ENCODE data around the gene NTRK2.
A peak's percentile ranks its signal among the peaks of the same experiment; 100 is the strongest.

The NTRK2 gene

DNA sequence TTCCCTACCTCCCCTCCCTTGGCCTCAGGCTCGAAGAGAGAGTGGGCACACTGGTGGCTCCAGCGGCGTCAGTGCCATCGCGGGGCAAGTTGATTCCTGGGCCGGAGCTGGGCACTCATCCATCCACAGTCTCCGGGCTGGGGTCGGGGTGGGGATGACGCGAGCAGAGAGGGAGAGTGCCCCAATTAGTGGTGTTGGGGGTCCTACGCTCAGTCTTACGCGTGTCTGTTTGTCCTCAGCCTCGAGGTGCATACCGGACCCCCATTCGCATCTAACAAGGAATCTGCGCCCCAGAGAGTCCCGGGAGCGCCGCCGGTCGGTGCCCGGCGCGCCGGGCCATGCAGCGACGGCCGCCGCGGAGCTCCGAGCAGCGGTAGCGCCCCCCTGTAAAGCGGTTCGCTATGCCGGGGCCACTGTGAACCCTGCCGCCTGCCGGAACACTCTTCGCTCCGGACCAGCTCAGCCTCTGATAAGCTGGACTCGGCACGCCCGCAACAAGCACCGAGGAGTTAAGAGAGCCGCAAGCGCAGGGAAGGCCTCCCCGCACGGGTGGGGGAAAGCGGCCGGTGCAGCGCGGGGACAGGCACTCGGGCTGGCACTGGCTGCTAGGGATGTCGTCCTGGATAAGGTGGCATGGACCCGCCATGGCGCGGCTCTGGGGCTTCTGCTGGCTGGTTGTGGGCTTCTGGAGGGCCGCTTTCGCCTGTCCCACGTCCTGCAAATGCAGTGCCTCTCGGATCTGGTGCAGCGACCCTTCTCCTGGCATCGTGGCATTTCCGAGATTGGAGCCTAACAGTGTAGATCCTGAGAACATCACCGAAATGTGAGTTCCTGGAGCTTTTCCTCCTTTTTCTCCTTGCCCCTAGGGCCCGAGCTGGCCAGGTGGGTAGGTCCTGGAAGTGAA, 861 bp downstream of the NTRK2 start:
- peak; percentile 11 for ATAC-seq
- Mint-ChIP-seq H3K4me3 (peak overlapping the region; percentile 7), H3K27ac (no peak overlapping the region), H3K9me3 (no peaks in the 10 kb centered on the region), H3K4me1 (peaks cover 13% of the 10 kb centered on the region), H3K27me3 (peaks cover 68% of the 10 kb centered on the region), H3K36me3 (no peaks in the 10 kb centered on the region)

- ATAC-seq = no peak
- no peaks in the 10 kb centered on the region for H3K9me3 Mint-ChIP-seq
- no peak overlapping the region for H3K4me3 Mint-ChIP-seq
- H3K36me3 Mint-ChIP-seq = no peaks in the 10 kb centered on the region
- H3K27ac Mint-ChIP-seq = no peak overlapping the region
- peaks cover 53% of the 10 kb centered on the region for H3K27me3 Mint-ChIP-seq
- peaks cover 13% of the 10 kb centered on the region for H3K4me1 Mint-ChIP-seq
These were observed 2.3 kb downstream of the NTRK2 start for GRCh38 chr9:84671586-84672521.

GRCh38 chr9:84673806-84674205, 4.3 kb downstream of the NTRK2 start:
- H3K27me3 Mint-ChIP-seq = peaks cover 37% of the 10 kb centered on the region
- H3K4me3 Mint-ChIP-seq = no peak overlapping the region
- no peaks in the 10 kb centered on the region for H3K9me3 Mint-ChIP-seq
- H3K4me1 Mint-ChIP-seq = peaks cover 8% of the 10 kb centered on the region
- H3K36me3 Mint-ChIP-seq = no peaks in the 10 kb centered on the region
- H3K27ac Mint-ChIP-seq = no peak overlapping the region
- no peak for ATAC-seq

DNA sequence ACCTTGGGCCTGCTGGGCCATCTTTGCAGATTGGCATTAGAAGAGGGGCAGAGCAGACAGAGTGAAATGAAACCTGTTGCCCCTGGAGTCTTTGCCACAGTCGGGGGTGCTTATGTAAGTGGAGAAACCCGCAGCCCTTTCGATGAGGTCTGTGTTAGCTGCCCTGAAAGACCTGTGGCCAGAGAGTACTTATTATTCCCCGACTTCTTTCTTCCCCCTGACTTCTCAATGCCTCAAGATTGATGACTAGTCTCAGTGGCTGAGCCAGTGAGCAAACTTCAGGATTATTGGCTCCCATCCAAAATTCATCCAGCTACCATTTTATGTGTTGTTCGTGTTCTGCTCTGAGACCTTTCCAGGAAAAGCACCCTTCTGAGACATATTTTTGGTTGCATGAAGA, 7.6 kb downstream of the NTRK2 start:
- H3K9me3 Mint-ChIP-seq = no peaks in the 10 kb centered on the region
- H3K4me3 Mint-ChIP-seq = no peak overlapping the region
- H3K27me3 Mint-ChIP-seq = peaks cover 20% of the 10 kb centered on the region
- ATAC-seq = no peak
- H3K36me3 Mint-ChIP-seq = no peaks in the 10 kb centered on the region
- no peak overlapping the region for H3K27ac Mint-ChIP-seq
- no peaks in the 10 kb centered on the region for H3K4me1 Mint-ChIP-seq

DNA sequence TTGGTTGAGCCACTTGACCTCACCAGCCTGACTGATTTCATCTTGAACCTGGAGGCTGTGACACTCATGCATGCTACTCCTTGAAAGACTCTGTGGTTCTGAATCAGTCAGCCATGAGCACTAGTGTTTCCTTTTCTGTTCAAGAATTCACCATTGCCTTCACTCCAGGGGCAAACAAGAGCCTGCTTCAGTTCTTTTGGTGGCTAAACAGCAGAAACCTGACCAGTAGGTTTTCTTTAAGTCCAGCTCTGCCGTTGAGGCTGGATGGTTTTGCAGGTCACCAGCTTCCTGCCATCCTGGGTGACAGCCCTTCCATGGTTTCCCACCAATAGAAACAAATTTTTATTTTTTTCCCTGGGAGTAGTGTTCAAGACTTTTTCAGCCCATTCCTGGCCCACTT, 10.0 kb downstream of the NTRK2 start:
- ATAC-seq = no peak
- Mint-ChIP-seq H3K4me1 (no peaks in the 10 kb centered on the region), H3K4me3 (no peak overlapping the region), H3K27me3 (peaks cover 10% of the 10 kb centered on the region), H3K9me3 (no peaks in the 10 kb centered on the region), H3K27ac (no peak overlapping the region), H3K36me3 (no peaks in the 10 kb centered on the region)

DNA sequence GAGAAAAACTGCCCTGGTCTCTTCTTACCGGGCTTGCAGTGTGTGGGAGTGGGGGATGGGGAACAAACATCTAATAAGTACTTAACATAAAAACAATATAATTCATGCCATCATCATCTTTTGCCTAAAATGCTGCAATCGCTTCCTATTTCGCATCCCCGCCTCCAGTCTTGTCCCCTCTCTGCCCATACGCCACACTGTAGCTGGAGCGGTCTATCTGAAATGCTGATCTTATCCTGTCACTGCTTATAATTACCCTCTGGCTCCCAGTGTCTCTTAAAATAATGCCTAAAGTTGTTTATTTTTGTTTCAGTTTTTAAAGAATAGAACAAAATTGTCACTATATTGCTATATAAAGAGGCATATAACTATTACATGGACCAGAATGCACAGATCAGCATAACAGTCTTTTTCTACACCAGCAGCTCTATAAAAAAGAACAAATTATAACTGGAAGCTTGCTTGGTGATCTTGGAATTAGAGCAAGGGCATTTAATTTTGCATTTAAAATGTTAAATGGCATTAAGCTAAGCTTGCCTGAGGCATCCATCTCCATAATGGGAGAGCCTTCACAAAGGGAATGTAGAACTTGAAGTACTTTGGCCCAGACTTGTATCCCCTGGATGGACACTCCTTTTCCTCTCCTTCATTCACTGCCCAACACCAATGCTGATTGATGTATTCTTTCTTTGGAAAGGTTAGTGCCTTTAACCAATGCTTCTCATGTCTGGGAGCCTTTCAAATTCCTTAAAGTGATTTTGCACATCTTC, 12.2 kb downstream of the NTRK2 start:
- peaks cover 20% of the 10 kb centered on the region for H3K27me3 Mint-ChIP-seq
- H3K9me3 Mint-ChIP-seq = peaks cover 2% of the 10 kb centered on the region
- no peak overlapping the region for H3K4me3 Mint-ChIP-seq
- no peak for ATAC-seq
- no peaks in the 10 kb centered on the region for H3K36me3 Mint-ChIP-seq
- no peaks in the 10 kb centered on the region for H3K4me1 Mint-ChIP-seq
- no peak overlapping the region for H3K27ac Mint-ChIP-seq

- Mint-ChIP-seq H3K4me3 (no peak overlapping the region), H3K4me1 (no peaks in the 10 kb centered on the region), H3K36me3 (no peaks in the 10 kb centered on the region), H3K9me3 (peaks cover 2% of the 10 kb centered on the region), H3K27me3 (peaks cover 17% of the 10 kb centered on the region), H3K27ac (no peak overlapping the region)
- ATAC-seq = no peak
These were observed 16.5 kb downstream of the NTRK2 start for GRCh38 chr9:84686068-84686467.

- ATAC-seq = no peak
These were observed 19.4 kb downstream of the NTRK2 start for GRCh38 chr9:84688956-84689355.

GRCh38 chr9:84691634-84692033, 22.1 kb downstream of the NTRK2 start:
- Mint-ChIP-seq H3K27ac (no peak overlapping the region), H3K36me3 (no peaks in the 10 kb centered on the region), H3K4me1 (no peaks in the 10 kb centered on the region), H3K27me3 (peaks cover 4% of the 10 kb centered on the region), H3K4me3 (no peak overlapping the region), H3K9me3 (no peaks in the 10 kb centered on the region)
- peak; percentile 41 for ATAC-seq

More at GRCh38 chr9:84688956-84689355, 19.4 kb downstream of the NTRK2 start:
- no peaks in the 10 kb centered on the region for H3K36me3 Mint-ChIP-seq
- H3K27ac Mint-ChIP-seq = no peak overlapping the region
- H3K27me3 Mint-ChIP-seq = peaks cover 11% of the 10 kb centered on the region
- H3K4me3 Mint-ChIP-seq = no peak overlapping the region
- peaks cover 2% of the 10 kb centered on the region for H3K9me3 Mint-ChIP-seq
- no peaks in the 10 kb centered on the region for H3K4me1 Mint-ChIP-seq

GRCh38 chr9:84694248-84694647, 24.7 kb downstream of the NTRK2 start:
- no peaks in the 10 kb centered on the region for H3K9me3 Mint-ChIP-seq
- no peaks in the 10 kb centered on the region for H3K4me1 Mint-ChIP-seq
- H3K36me3 Mint-ChIP-seq = no peaks in the 10 kb centered on the region
- no peak overlapping the region for H3K27ac Mint-ChIP-seq
- no peak for ATAC-seq
- H3K27me3 Mint-ChIP-seq = peaks cover 13% of the 10 kb centered on the region
- no peak overlapping the region for H3K4me3 Mint-ChIP-seq

- H3K4me3 Mint-ChIP-seq = no peak overlapping the region
- no peaks in the 10 kb centered on the region for H3K36me3 Mint-ChIP-seq
- peaks cover 13% of the 10 kb centered on the region for H3K27me3 Mint-ChIP-seq
- ATAC-seq = no peak
- H3K9me3 Mint-ChIP-seq = no peaks in the 10 kb centered on the region
- no peak overlapping the region for H3K27ac Mint-ChIP-seq
- peaks cover 9% of the 10 kb centered on the region for H3K4me1 Mint-ChIP-seq
These were observed 27.5 kb downstream of the NTRK2 start for GRCh38 chr9:84697042-84697441.

DNA sequence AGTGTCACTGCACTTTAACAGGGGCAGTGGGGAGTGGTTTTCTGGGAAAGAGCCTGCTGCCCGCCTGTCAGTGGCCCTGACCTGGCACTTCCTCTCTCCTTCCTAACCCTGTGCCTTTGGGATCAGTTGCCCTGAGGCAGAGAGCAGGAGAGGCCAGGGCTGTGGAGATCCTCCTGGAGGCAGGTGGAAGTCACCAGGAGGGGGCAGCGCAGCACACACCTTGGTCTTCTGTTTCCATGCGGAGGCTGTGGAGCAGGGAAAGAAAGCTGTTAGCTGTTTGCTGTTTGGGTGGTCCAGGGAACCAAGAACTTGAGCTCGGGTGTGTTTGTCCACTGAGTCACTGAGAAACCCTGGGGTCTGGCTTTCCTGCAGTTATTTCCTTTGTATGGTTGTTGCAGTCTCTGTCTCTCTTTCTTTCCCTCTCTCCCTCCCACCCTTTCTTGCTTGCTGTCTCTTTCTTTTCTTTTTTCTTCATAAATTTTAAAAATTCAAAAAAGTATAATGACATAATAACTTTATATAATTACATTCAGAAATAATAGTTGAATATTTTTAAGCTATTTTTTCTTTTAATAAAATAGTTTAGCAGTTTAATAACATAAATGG, 28.1 kb downstream of the NTRK2 start:
- Mint-ChIP-seq H3K36me3 (no peaks in the 10 kb centered on the region), H3K4me3 (no peak overlapping the region)

DNA sequence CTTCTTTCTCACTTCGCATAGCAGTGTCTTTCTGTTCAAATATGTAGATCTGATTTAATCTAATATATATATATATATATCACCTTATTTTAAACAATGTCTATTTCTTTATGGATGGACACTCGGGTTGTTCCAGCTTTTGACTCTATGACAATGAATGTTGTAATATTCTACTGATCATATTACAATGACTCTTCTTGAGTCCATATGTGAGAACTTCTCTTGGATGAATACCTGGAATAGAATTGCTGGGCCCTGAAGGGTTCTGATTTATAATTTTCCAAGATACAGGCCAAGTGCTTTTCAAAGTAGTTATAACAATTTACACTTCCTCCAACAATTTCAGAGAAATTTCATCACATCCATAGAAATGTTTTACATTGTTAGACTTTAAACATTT, 28.8 kb downstream of the NTRK2 start:
- peaks cover 9% of the 10 kb centered on the region for H3K4me1 Mint-ChIP-seq
- H3K9me3 Mint-ChIP-seq = no peaks in the 10 kb centered on the region
- H3K27me3 Mint-ChIP-seq = peaks cover 13% of the 10 kb centered on the region
- ATAC-seq = no peak
- H3K36me3 Mint-ChIP-seq = no peaks in the 10 kb centered on the region
- no peak overlapping the region for H3K4me3 Mint-ChIP-seq
- no peak overlapping the region for H3K27ac Mint-ChIP-seq

More for the DNA sequence above, 28.1 kb downstream of the NTRK2 start:
- H3K27ac Mint-ChIP-seq = no peak overlapping the region
- no peaks in the 10 kb centered on the region for H3K9me3 Mint-ChIP-seq
- H3K4me1 Mint-ChIP-seq = peaks cover 9% of the 10 kb centered on the region
- H3K27me3 Mint-ChIP-seq = peaks cover 13% of the 10 kb centered on the region
- ATAC-seq = peak; percentile 53

GRCh38 chr9:84699984-84700383, 30.5 kb downstream of the NTRK2 start:
- no peak overlapping the region for H3K27ac Mint-ChIP-seq
- peaks cover 16% of the 10 kb centered on the region for H3K27me3 Mint-ChIP-seq
- H3K9me3 Mint-ChIP-seq = no peaks in the 10 kb centered on the region
- H3K36me3 Mint-ChIP-seq = no peaks in the 10 kb centered on the region
- no peak overlapping the region for H3K4me3 Mint-ChIP-seq
- no peak for ATAC-seq
- H3K4me1 Mint-ChIP-seq = peaks cover 9% of the 10 kb centered on the region

All from stimulated activated memory B cell treated with anti-CD40 and anti-IgM and Interleukin-4, amounts not matched to agents 10 μg/mL and 1 μg/mL and 100 μg/mL, for 72 hours (primary cell).